HepG2 (cell line): ENCODE results near the gene GSTCD. TPM values are rescaled to one million over a fixed set of nuclear protein-coding genes. Genes with fewer than 3 reads are reported as not detected.

Experiments used
- ASH2L ChIP-seq: fragments of 300-600, 200-600 bp; sonication (generic); IDR thresholded peaks from 2 replicates; pipeline ENCODE4 v1.7.0; 2017; ENCODE audit warnings: low read depth, mild to moderate bottlenecking, moderate library complexity, mixed read lengths, low read length; ENCODE audit not compliant: insufficient read length
- HNRNPH1 ChIP-seq: fragments of 200-400 bp; formaldehyde crosslinking; optimal IDR thresholded peaks from 2 replicates; pipeline ENCODE3; 2017; ENCODE audit warnings: mild to moderate bottlenecking, low read depth, low read length
- MIXL1 ChIP-seq: IDR thresholded peaks from 2 replicates; pipeline ENCODE4 v1.6.1; 2016
- SAFB2 ChIP-seq: sonication (generic); formaldehyde crosslinking; IDR thresholded peaks from 2 replicates; pipeline ENCODE4 v1.5.1; 2020; ENCODE audit warnings: missing genetic modification reagents, low read depth, mild to moderate bottlenecking, borderline replicate concordance
- ZBTB7B ChIP-seq: sonication (generic); formaldehyde crosslinking; IDR thresholded peaks from 2 replicates; pipeline ENCODE4 v1.4.0; 2020; ENCODE audit warnings: missing genetic modification reagents
- ZNF251 ChIP-seq: sonication (generic); formaldehyde crosslinking; IDR thresholded peaks from 2 replicates; pipeline ENCODE4 v1.9.0; 2021; ENCODE audit warnings: mild to moderate bottlenecking, missing genetic modification reagents
- ZNF501 ChIP-seq: sonication (generic); formaldehyde crosslinking; IDR thresholded peaks from 2 replicates; pipeline ENCODE4 v1.5.1; 2020; ENCODE audit warnings: mild to moderate bottlenecking, moderate library complexity, missing genetic modification reagents
- ZNF550 ChIP-seq: sonication (generic); formaldehyde crosslinking; IDR thresholded peaks from 2 replicates; pipeline ENCODE4 v1.4.0; 2020; ENCODE audit warnings: mild to moderate bottlenecking, missing genetic modification reagents, borderline replicate concordance
- ZSCAN31 ChIP-seq: sonication (generic); formaldehyde crosslinking; IDR thresholded peaks from 2 replicates; pipeline ENCODE4 v1.5.0; 2020; ENCODE audit warnings: low read depth, mild to moderate bottlenecking, missing genetic modification reagents
- polyA plus RNA-seq, 8 experiments: library from polyadenylated mRNA; depleted of rRNA in 3 of 8; stranded (reverse) in 7 of 8; unstranded in 1 of 8; fragments of >200 nt; fragmentation: Illumina TruSeq in 4 of 8; extraction: Trizol in 4 of 8; gene quantifications; 2 replicates each; pipeline versions ENCODE4 v1.2.1 to v1.2.3, GENCODE V29; 2011 to 2016; ENCODE audit warnings: low read depth in 4 of 8, missing spikeins in 1 of 8, mixed read lengths in 1 of 8; ENCODE audit not compliant: insufficient read depth in 1 of 8
- total RNA-seq, 5 experiments: library from RNA; depleted of rRNA; stranded (reverse); fragments of >200 nt; fragmentation: Illumina TruSeq; extraction: Trizol; gene quantifications; 2 replicates each; pipeline ENCODE4 v1.2.3, GENCODE V29; 2016; ENCODE audit warnings: low read depth in 1 of 5
- TF ChIP-seq, protein P1 (sequence below): sonication (generic); formaldehyde crosslinking; IDR thresholded peaks from 2 replicates; pipeline ENCODE4 v1.8.1; 2023; ENCODE audit warnings: mild to moderate bottlenecking, missing genetic modification reagents
- TF ChIP-seq, protein P2 (sequence below): IDR thresholded peaks from 2 replicates; pipeline ENCODE4 v1.6.1; 2016; ENCODE audit warnings: mild to moderate bottlenecking
- TF ChIP-seq, protein P3 (sequence below): sonication (generic); formaldehyde crosslinking; IDR thresholded peaks from 2 replicates; pipeline ENCODE4 v1.4.0; 2020; ENCODE audit warnings: missing genetic modification reagents, borderline replicate concordance
- TF ChIP-seq, protein P4 (sequence below): sonication (generic); formaldehyde crosslinking; IDR thresholded peaks from 2 replicates; pipeline ENCODE4 v1.4.0; 2020; ENCODE audit warnings: missing genetic modification reagents
- TF ChIP-seq, protein P5 (sequence below): sonication (generic); formaldehyde crosslinking; IDR thresholded peaks from 2 replicates; pipeline ENCODE4 v1.8.0; 2022; ENCODE audit warnings: mild to moderate bottlenecking, missing genetic modification reagents; ENCODE audit not compliant: insufficient replicate concordance
- TF ChIP-seq, protein P6 (sequence below): sonication (generic); formaldehyde crosslinking; IDR thresholded peaks from 2 replicates; pipeline ENCODE4 v1.5.0; 2020; ENCODE audit warnings: mild to moderate bottlenecking, missing genetic modification reagents

Gene GSTCD
- total and polyA plus RNA-seq, 2 of the 13 experiments (the other 11 are each of a cell fraction or from before 2014, with no cell fraction given), result 7.9 to 30.8 TPM

DNA sequence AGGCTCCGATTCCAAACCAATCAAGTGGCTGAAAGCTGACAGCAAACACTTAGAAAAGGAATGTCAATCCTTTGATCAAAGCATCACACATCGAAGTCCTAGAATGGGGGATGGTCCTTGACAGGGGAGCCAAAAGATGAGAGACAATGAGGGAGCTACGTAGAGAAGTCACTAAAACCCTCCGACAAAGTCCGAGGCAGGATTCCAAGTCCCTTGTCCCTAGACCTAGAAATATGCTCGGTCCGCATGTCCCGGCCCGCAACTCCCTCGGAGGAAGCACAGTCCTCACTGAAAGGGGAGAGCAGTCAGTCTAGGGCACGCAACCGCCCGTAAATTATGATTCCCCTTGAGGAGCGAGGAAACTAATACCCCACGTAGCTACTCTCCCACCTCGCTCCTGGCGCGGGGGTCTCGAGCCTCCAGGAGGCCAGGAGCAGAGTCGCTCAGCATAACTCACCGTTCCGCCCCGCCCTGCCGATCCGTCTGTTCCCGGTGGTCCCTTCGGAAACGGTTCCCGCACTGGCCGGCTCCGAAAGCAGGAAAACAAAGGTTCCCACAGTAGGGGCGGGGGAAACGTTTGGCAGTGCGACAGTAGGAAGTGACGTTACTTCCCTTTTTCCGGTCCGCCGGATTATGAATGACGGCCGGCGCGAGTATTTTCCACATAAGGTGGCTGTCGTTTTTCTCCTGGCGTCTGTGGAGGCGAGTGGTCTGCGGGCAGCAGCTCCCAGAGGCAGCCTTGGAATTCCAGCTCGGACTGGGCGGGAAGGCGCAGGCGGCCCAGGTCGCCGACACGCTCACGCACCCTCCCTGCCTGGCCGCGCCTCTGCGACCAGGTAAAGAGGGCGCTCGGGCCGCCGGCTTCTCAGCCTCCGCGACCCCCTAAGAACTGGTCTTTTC is at the start of gene GSTCD, which contains the start of gene INTS12 (continued):
- TF ChIP-seq, protein P1, sequence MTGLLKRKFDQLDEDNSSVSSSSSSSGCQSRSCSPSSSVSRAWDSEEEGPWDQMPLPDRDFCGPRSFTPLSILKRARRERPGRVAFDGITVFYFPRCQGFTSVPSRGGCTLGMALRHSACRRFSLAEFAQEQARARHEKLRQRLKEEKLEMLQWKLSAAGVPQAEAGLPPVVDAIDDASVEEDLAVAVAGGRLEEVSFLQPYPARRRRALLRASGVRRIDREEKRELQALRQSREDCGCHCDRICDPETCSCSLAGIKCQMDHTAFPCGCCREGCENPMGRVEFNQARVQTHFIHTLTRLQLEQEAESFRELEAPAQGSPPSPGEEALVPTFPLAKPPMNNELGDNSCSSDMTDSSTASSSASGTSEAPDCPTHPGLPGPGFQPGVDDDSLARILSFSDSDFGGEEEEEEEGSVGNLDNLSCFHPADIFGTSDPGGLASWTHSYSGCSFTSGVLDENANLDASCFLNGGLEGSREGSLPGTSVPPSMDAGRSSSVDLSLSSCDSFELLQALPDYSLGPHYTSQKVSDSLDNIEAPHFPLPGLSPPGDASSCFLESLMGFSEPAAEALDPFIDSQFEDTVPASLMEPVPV (CRISPR knock-in tag), result peak; percentile 85
- TF ChIP-seq, protein P2, sequence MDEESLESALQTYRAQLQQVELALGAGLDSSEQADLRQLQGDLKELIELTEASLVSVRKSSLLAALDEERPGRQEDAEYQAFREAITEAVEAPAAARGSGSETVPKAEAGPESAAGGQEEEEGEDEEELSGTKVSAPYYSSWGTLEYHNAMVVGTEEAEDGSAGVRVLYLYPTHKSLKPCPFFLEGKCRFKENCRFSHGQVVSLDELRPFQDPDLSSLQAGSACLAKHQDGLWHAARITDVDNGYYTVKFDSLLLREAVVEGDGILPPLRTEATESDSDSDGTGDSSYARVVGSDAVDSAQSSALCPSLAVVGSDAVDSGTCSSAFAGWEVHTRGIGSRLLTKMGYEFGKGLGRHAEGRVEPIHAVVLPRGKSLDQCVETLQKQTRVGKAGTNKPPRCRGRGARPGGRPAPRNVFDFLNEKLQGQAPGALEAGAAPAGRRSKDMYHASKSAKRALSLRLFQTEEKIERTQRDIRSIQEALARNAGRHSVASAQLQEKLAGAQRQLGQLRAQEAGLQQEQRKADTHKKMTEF, result peak; percentile 98
- TF ChIP-seq, protein P3, sequence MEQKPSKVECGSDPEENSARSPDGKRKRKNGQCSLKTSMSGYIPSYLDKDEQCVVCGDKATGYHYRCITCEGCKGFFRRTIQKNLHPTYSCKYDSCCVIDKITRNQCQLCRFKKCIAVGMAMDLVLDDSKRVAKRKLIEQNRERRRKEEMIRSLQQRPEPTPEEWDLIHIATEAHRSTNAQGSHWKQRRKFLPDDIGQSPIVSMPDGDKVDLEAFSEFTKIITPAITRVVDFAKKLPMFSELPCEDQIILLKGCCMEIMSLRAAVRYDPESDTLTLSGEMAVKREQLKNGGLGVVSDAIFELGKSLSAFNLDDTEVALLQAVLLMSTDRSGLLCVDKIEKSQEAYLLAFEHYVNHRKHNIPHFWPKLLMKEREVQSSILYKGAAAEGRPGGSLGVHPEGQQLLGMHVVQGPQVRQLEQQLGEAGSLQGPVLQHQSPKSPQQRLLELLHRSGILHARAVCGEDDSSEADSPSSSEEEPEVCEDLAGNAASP (CRISPR knock-in tag), result peak; percentile 87; the same call in 1 of the 2 replicates
- TF ChIP-seq ZNF501 (peak; percentile 99), ZSCAN31 (CRISPR knock-in tag) (peak; percentile 97), ASH2L (peak; percentile 100), ZNF550 (0 out of 2 replicates have a peak, but pooled peaks have one; percentile 10), MIXL1 (CRISPR knock-in tag) (peak; percentile 94), ZNF251 (no peak), SAFB2 (CRISPR knock-in tag) (peak; percentile 64; the same call in 1 of the 2 replicates), HNRNPH1 (peak; percentile 40), ZBTB7B (CRISPR knock-in tag) (peak; percentile 94; the same call in 1 of the 2 replicates)
- TF ChIP-seq, protein P4, sequence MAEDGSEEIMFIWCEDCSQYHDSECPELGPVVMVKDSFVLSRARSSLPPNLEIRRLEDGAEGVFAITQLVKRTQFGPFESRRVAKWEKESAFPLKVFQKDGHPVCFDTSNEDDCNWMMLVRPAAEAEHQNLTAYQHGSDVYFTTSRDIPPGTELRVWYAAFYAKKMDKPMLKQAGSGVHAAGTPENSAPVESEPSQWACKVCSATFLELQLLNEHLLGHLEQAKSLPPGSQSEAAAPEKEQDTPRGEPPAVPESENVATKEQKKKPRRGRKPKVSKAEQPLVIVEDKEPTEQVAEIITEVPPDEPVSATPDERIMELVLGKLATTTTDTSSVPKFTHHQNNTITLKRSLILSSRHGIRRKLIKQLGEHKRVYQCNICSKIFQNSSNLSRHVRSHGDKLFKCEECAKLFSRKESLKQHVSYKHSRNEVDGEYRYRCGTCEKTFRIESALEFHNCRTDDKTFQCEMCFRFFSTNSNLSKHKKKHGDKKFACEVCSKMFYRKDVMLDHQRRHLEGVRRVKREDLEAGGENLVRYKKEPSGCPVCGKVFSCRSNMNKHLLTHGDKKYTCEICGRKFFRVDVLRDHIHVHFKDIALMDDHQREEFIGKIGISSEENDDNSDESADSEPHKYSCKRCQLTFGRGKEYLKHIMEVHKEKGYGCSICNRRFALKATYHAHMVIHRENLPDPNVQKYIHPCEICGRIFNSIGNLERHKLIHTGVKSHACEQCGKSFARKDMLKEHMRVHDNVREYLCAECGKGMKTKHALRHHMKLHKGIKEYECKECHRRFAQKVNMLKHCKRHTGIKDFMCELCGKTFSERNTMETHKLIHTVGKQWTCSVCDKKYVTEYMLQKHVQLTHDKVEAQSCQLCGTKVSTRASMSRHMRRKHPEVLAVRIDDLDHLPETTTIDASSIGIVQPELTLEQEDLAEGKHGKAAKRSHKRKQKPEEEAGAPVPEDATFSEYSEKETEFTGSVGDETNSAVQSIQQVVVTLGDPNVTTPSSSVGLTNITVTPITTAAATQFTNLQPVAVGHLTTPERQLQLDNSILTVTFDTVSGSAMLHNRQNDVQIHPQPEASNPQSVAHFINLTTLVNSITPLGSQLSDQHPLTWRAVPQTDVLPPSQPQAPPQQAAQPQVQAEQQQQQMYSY (CRISPR knock-in tag), result peak; percentile 62; the same call in 1 of the 2 replicates
- TF ChIP-seq, protein P5, sequence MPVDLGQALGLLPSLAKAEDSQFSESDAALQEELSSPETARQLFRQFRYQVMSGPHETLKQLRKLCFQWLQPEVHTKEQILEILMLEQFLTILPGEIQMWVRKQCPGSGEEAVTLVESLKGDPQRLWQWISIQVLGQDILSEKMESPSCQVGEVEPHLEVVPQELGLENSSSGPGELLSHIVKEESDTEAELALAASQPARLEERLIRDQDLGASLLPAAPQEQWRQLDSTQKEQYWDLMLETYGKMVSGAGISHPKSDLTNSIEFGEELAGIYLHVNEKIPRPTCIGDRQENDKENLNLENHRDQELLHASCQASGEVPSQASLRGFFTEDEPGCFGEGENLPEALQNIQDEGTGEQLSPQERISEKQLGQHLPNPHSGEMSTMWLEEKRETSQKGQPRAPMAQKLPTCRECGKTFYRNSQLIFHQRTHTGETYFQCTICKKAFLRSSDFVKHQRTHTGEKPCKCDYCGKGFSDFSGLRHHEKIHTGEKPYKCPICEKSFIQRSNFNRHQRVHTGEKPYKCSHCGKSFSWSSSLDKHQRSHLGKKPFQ, result peak; percentile 73
- TF ChIP-seq, protein P6, sequence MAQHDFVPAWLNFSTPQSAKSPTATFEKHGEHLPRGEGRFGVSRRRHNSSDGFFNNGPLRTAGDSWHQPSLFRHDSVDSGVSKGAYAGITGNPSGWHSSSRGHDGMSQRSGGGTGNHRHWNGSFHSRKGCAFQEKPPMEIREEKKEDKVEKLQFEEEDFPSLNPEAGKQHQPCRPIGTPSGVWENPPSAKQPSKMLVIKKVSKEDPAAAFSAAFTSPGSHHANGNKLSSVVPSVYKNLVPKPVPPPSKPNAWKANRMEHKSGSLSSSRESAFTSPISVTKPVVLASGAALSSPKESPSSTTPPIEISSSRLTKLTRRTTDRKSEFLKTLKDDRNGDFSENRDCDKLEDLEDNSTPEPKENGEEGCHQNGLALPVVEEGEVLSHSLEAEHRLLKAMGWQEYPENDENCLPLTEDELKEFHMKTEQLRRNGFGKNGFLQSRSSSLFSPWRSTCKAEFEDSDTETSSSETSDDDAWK (CRISPR knock-in tag), result no peak
